ENCODE data around the gene ARID1A. TPM values are rescaled to one million over a fixed set of nuclear protein-coding genes. Genes with fewer than 3 reads are reported as not detected.

The ARID1A gene
- total and polyA plus RNA-seq, 9 of the 15 experiments (the other 6 are each of a cell fraction or from before 2014, with no cell fraction given): 8.3 to 88.3 (median 22.5) TPM

DNA sequence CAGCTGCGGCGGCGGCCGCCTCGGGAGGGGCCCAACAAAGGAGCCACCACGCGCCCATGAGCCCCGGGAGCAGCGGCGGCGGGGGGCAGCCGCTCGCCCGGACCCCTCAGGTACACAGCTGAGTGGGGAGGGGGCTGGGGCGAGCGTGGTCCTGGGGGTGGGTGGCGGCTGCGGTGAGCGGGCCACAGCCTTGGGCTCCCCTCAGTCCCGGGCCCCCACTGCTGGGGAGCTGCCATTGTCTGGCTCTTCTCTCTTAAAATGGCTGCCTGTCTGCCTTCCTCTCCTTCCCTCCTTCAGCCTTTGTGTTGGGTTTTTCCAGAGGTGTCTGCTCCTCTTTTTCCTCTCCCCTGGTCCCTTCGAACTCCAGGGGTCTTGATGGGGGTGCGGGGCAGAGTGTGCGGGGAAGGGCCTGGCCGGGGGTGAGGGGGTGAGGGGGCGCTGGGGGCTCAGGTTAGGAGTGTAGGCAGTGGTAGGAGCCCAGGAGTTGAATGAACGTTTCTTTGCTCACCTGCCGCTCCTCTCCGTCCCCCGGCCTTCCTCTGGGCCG, 1.7 kb downstream of the ARID1A start (continued):
- TF ChIP-seq, protein P1, sequence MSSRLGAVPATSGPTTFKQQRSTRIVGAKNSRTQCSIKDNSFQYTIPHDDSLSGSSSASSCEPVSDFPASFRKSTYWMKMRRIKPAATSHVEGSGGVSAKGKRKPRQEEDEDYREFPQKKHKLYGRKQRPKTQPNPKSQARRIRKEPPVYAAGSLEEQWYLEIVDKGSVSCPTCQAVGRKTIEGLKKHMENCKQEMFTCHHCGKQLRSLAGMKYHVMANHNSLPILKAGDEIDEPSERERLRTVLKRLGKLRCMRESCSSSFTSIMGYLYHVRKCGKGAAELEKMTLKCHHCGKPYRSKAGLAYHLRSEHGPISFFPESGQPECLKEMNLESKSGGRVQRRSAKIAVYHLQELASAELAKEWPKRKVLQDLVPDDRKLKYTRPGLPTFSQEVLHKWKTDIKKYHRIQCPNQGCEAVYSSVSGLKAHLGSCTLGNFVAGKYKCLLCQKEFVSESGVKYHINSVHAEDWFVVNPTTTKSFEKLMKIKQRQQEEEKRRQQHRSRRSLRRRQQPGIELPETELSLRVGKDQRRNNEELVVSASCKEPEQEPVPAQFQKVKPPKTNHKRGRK (tag; IDR thresholded peaks at IDR 0.05): no peak
- TF ChIP-seq AFF4 (CRISPR knock-in tag; IDR thresholded peaks at IDR 0.05): no peak
- TF ChIP-seq ARID3B (CRISPR knock-in tag; IDR thresholded peaks at IDR 0.05; ENCODE audit: borderline replicate concordance): no peak
- no peak for TF ChIP-seq TRIM24 (IDR thresholded peaks at IDR 0.05)
- no peak for TF ChIP-seq ESRRB (CRISPR knock-in tag; IDR thresholded peaks at IDR 0.05; ENCODE audit: borderline replicate concordance)
- TF ChIP-seq ZNF395 (CRISPR knock-in tag; IDR thresholded peaks at IDR 0.05): peak; percentile 78; the same call in 1 of the 2 replicates
- TF ChIP-seq EZH2 (IDR thresholded peaks at IDR 0.05; ENCODE audit: borderline replicate concordance, low read depth, low read length): no peak
- no peak for TF ChIP-seq MTA2 (IDR thresholded peaks at IDR 0.05; ENCODE audit: low read depth)
- TF ChIP-seq PATZ1 (CRISPR knock-in tag; IDR thresholded peaks at IDR 0.05; ENCODE audit: borderline replicate concordance): no peak

Measured in K562 (cell line).